H9 (cell line): ENCODE results near the gene JAG2. TPM values are rescaled to one million over a fixed set of nuclear protein-coding genes. Genes with fewer than 3 reads are reported as not detected.
A peak's percentile ranks its signal among the peaks of the same experiment; 100 is the strongest.

Experiments
- DNase-seq: peaks from one replicate; pipeline ENCODE4 v3.0.0-alpha.2; 2017
- H2AFZ ChIP-seq: one replicate; pipeline ENCODE4 v1.6.1; 2013; ENCODE audit warnings: mild to moderate bottlenecking, low read length, control low read depth, moderate library complexity
- H2AK5ac ChIP-seq: 2 replicates; pipeline ENCODE4 v1.6.1; 2013; ENCODE audit warnings: low read length, control low read depth, mixed read lengths; ENCODE audit not compliant: insufficient read length
- H2BK120ac ChIP-seq: one replicate; pipeline ENCODE4 v1.6.1; 2013; ENCODE audit warnings: low read depth, mild to moderate bottlenecking, low read length, control low read depth, inconsistent platforms; ENCODE audit not compliant: poor library complexity, severe bottlenecking
- H2BK12ac ChIP-seq: 2 replicates; pipeline ENCODE4 v1.6.1; 2013; ENCODE audit warnings: low read length, control low read depth, mixed read lengths, low read depth; ENCODE audit not compliant: insufficient read length
- H2BK15ac ChIP-seq: 2 replicates; pipeline ENCODE4 v1.6.1; 2013; ENCODE audit warnings: low read depth, low read length, control low read depth
- H2BK20ac ChIP-seq: one replicate; pipeline ENCODE4 v1.6.1; 2013; ENCODE audit warnings: low read depth, mild to moderate bottlenecking, low read length, control low read depth, inconsistent platforms; ENCODE audit not compliant: poor library complexity, severe bottlenecking
- H2BK5ac ChIP-seq: 2 replicates; pipeline ENCODE4 v1.6.1; 2013; ENCODE audit warnings: low read length, control low read depth, mixed read lengths; ENCODE audit not compliant: insufficient read length
- H3K14ac ChIP-seq: 2 replicates; pipeline ENCODE4 v1.6.1; 2013; ENCODE audit warnings: low read length, control low read depth; ENCODE audit not compliant: insufficient read depth
- H3K18ac ChIP-seq: 2 replicates; pipeline ENCODE4 v1.6.1; 2013; ENCODE audit warnings: low read depth, mild to moderate bottlenecking, mixed read lengths, low read length, control low read depth; ENCODE audit not compliant: insufficient read length
- H3K23ac ChIP-seq: 2 replicates; pipeline ENCODE4 v1.6.1; 2013; ENCODE audit warnings: low read length, control low read depth, mixed read lengths, low read depth; ENCODE audit not compliant: insufficient read length
- H3K23me2 ChIP-seq: 2 replicates; pipeline ENCODE4 v1.6.1; 2013; ENCODE audit warnings: low read depth, mild to moderate bottlenecking, mixed read lengths, low read length, control low read depth; ENCODE audit not compliant: insufficient read length, poor library complexity, severe bottlenecking
- H3K27ac ChIP-seq: 2 replicates; pipeline ENCODE4 v1.5.1; 2013; ENCODE audit warnings: low read length, control low read depth, mixed read lengths, low read depth; ENCODE audit not compliant: insufficient read length
- H3K27me3 ChIP-seq: 2 replicates; pipeline ENCODE4 v1.6.1; 2013; ENCODE audit warnings: low read length, control low read depth, inconsistent platforms; ENCODE audit not compliant: insufficient read depth
- H3K4ac ChIP-seq: 2 replicates; pipeline ENCODE4 v1.6.1; 2013; ENCODE audit warnings: low read depth, mild to moderate bottlenecking, control low read depth, inconsistent platforms, low read length, moderate library complexity
- H3K4me1 ChIP-seq: 2 replicates; pipeline ENCODE4 v1.6.1; 2013; ENCODE audit warnings: low read length, control low read depth, inconsistent platforms; ENCODE audit not compliant: insufficient read depth
- H3K4me2 ChIP-seq: 2 replicates; pipeline ENCODE4 v1.6.1; 2013; ENCODE audit warnings: low read length, control low read depth, mixed read lengths; ENCODE audit not compliant: insufficient read length, insufficient read depth
- H3K56ac ChIP-seq: 2 replicates; pipeline ENCODE4 v1.6.1; 2013; ENCODE audit warnings: low read depth, mild to moderate bottlenecking, mixed read lengths, low read length, control low read depth; ENCODE audit not compliant: insufficient read length
- H3K79me1 ChIP-seq: 2 replicates; pipeline ENCODE4 v1.6.1; 2013; ENCODE audit warnings: low read depth, mild to moderate bottlenecking, moderate library complexity, low read length, control low read depth, inconsistent platforms; ENCODE audit not compliant: insufficient read depth, poor library complexity, severe bottlenecking
- H3K79me2 ChIP-seq: 2 replicates; pipeline ENCODE4 v1.6.1; 2013; ENCODE audit warnings: low read length, control low read depth, inconsistent platforms; ENCODE audit not compliant: insufficient read depth
- H3K9ac ChIP-seq: 2 replicates; pipeline ENCODE4 v1.6.1; 2013; ENCODE audit warnings: low read length, control low read depth, mixed read lengths; ENCODE audit not compliant: insufficient read length; ENCODE audit errors: extremely low read depth
- H3K9me3 ChIP-seq: one replicate; pipeline ENCODE4 v1.6.1; 2013; ENCODE audit warnings: low read depth, low read length, inconsistent platforms; ENCODE audit not compliant: control insufficient read depth
- H3T11ph ChIP-seq: one replicate; pipeline ENCODE4 v1.6.1; 2013; ENCODE audit warnings: mild to moderate bottlenecking, low read length, control low read depth, inconsistent platforms
- H4K20me1 ChIP-seq: one replicate; pipeline ENCODE4 v1.6.1; 2013; ENCODE audit not compliant: control insufficient read depth, insufficient read length, insufficient read depth
- H4K5ac ChIP-seq: 2 replicates; pipeline ENCODE4 v1.6.1; 2013; ENCODE audit warnings: low read depth, mild to moderate bottlenecking, mixed read lengths, low read length, control low read depth; ENCODE audit not compliant: insufficient read length
- H4K8ac ChIP-seq: replicated peaks from 2 replicates; pipeline ENCODE4 v1.6.1; 2013; ENCODE audit warnings: low read length, control low read depth, mixed read lengths, low read depth; ENCODE audit not compliant: insufficient read length
- H4K91ac ChIP-seq: 2 replicates; pipeline ENCODE4 v1.6.1; 2013; ENCODE audit warnings: low read depth, mild to moderate bottlenecking, moderate library complexity, mixed read lengths, low read length, control low read depth; ENCODE audit not compliant: insufficient read length
- H3K27ac Mint-ChIP-seq, 3 experiments: 2 replicates in 2 of 3; 3 replicates in 1 of 3; pipeline ENCODE4 v1.8.0; 2020 to 2021; ENCODE audit warnings: mixed read lengths in 3 of 3, mild to moderate bottlenecking in 1 of 3, moderate library complexity in 1 of 3
- H3K27me3 Mint-ChIP-seq: 2 replicates; pipeline ENCODE4 v1.8.0; 2021; ENCODE audit warnings: low read depth, mild to moderate bottlenecking, moderate library complexity, mixed read lengths
- H3K36me3 Mint-ChIP-seq, 3 experiments: 2 replicates in 2 of 3; 3 replicates in 1 of 3; pipeline ENCODE4 v1.8.0; 2020 to 2021; ENCODE audit warnings: low read depth in 3 of 3, mixed read lengths in 3 of 3; ENCODE audit not compliant: insufficient read depth in 1 of 3
- H3K4me1 Mint-ChIP-seq, 2 experiments: 2 replicates each; pipeline ENCODE4 v1.8.0; 2020; ENCODE audit warnings: mixed read lengths in 2 of 2
- H3K4me3 Mint-ChIP-seq, 2 experiments: 2 replicates in 1 of 2; 3 replicates in 1 of 2; pipeline ENCODE4 v1.8.0; 2020 to 2021; ENCODE audit warnings: mild to moderate bottlenecking in 2 of 2, mixed read lengths in 2 of 2, moderate library complexity in 1 of 2
- H3K9me3 Mint-ChIP-seq, 2 experiments: 2 replicates in 1 of 2; 3 replicates in 1 of 2; pipeline ENCODE4 v1.8.0; 2020; ENCODE audit warnings: mild to moderate bottlenecking in 2 of 2, mixed read lengths in 2 of 2, moderate library complexity in 1 of 2
- WGBS: extraction: QIAGEN DNeasy Blood & Tissue Kit; methylation state at CpG from one replicate; pipeline ENCODE4 v1.1.7; 2013; ENCODE audit warnings: missing lambda C conversion rate, low lambda C conversion rate, mixed read lengths; ENCODE audit not compliant: insufficient read length; ENCODE audit errors: extremely low coverage; 5-methylcytosine and 5-hydroxymethylcytosine counted together
- total RNA-seq: library from RNA; stranded (reverse); gene quantifications from 2 replicates; pipeline ENCODE4 v1.2.1, GENCODE V29; 2021
- TF ChIP-seq, protein P1 (sequence below): fragments of 200-600 bp; sonication (generic); conservative IDR thresholded peaks from 3 replicates; pipeline ENCODE4 v1.8.0; 2021; ENCODE audit warnings: antibody characterized with exemption, mild to moderate bottlenecking

Gene JAG2
- total RNA-seq, 1 experiment from 2014 or later = 11.4 TPM

- Histone ChIP-seq H4K8ac (no peak overlapping the region), H2BK12ac (no peak overlapping the region), H4K5ac (no peak overlapping the region), H3K56ac (no peak overlapping the region), H3K4ac (no peak overlapping the region), H2BK120ac (no peak overlapping the region), H2BK20ac (no peak overlapping the region), H3K27me3 (peaks cover 7% of the 10 kb centered on the region; the same call in 1 of the 2 replicates), H2BK15ac (no peak overlapping the region), H3K27ac (no peak overlapping the region), H3K14ac (peak overlapping the region; percentile 12; the same call in 1 of the 2 replicates), H3K18ac (no peak overlapping the region), H2BK5ac (no peak overlapping the region), H4K20me1 (no peaks in the 10 kb centered on the region), H3K23ac (no peak overlapping the region), H3K4me2 (no peak overlapping the region), H3K9ac (no peak overlapping the region), H4K91ac (no peak overlapping the region), H3K9me3 (no peaks in the 10 kb centered on the region), H3T11ph (no peak overlapping the region), H3K79me2 (no peaks in the 10 kb centered on the region), H2AFZ (no peak overlapping the region), H3K79me1 (no peaks in the 10 kb centered on the region), H3K23me2 (no peaks in the 10 kb centered on the region), H2AK5ac (no peak overlapping the region), H3K4me1 (no peaks in the 10 kb centered on the region)
- Mint-ChIP-seq H3K9me3 (no peaks in the 10 kb centered on the region), H3K27me3 (peaks cover 12% of the 10 kb centered on the region), H3K36me3 (no peaks in the 10 kb centered on the region), H3K27ac (no peak overlapping the region), H3K4me3 (no peak overlapping the region), H3K4me1 (peaks cover 2 to 22% of the 10 kb centered on the region in 2 experiments)
- TF ChIP-seq, protein P1, sequence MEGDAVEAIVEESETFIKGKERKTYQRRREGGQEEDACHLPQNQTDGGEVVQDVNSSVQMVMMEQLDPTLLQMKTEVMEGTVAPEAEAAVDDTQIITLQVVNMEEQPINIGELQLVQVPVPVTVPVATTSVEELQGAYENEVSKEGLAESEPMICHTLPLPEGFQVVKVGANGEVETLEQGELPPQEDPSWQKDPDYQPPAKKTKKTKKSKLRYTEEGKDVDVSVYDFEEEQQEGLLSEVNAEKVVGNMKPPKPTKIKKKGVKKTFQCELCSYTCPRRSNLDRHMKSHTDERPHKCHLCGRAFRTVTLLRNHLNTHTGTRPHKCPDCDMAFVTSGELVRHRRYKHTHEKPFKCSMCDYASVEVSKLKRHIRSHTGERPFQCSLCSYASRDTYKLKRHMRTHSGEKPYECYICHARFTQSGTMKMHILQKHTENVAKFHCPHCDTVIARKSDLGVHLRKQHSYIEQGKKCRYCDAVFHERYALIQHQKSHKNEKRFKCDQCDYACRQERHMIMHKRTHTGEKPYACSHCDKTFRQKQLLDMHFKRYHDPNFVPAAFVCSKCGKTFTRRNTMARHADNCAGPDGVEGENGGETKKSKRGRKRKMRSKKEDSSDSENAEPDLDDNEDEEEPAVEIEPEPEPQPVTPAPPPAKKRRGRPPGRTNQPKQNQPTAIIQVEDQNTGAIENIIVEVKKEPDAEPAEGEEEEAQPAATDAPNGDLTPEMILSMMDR = no peak
- DNase-seq = no peak
- no CpG with 5 or more reads among the region's 2 CpGs for WGBS
Measured at GRCh38 chr14:105162669-105162979, 6.0 kb downstream of the JAG2 start.
